Erythroblast (primary cell): ENCODE data around the gene BMP6.

ENCODE experiments used
- DNase-seq, 2 experiments: peaks; one replicate each; lab custom pipeline; 2025; lab: John Stamatoyannopoulos, UW
- GATA1 ChIP-seq: IDR thresholded peaks from 2 replicates; pipeline ENCODE4 v1.6.1; 2011; ENCODE audit warnings: low read depth, mild to moderate bottlenecking, control low read depth, low read length, moderate library complexity
- POLR2A ChIP-seq: IDR thresholded peaks from 2 replicates; pipeline ENCODE4 v1.6.1; 2011; ENCODE audit warnings: mild to moderate bottlenecking, low read length

The BMP6 gene

GRCh38 chr6:7747433-7747832, 21.5 kb downstream of the BMP6 start:
- DNase-seq: no peak
- no peak for TF ChIP-seq POLR2A
- no peak for TF ChIP-seq GATA1

GRCh38 chr6:7747901-7748504, 22.1 kb downstream of the BMP6 start:
- TF ChIP-seq POLR2A: no peak
- TF ChIP-seq GATA1: no peak
- DNase-seq: no peak

- DNase-seq: no peak
- TF ChIP-seq GATA1: no peak
- TF ChIP-seq POLR2A: no peak
Measured at GRCh38 chr6:7749478-7749877, 23.6 kb downstream of the BMP6 start.

GRCh38 chr6:7750197-7750596, 24.3 kb downstream of the BMP6 start:
- no peak for DNase-seq
- TF ChIP-seq GATA1 (no peak), POLR2A (no peak)

GRCh38 chr6:7758456-7758855, 32.6 kb downstream of the BMP6 start:
- TF ChIP-seq POLR2A (no peak), GATA1 (no peak)
- DNase-seq: no peak

GRCh38 chr6:7759320-7759719, 33.4 kb downstream of the BMP6 start:
- DNase-seq: no peak
- TF ChIP-seq GATA1 (no peak), POLR2A (no peak)

GRCh38 chr6:7761051-7761450, 35.2 kb downstream of the BMP6 start:
- no peak for DNase-seq
- TF ChIP-seq GATA1 (no peak), POLR2A (no peak)

GRCh38 chr6:7762760-7763159, 36.9 kb downstream of the BMP6 start:
- TF ChIP-seq GATA1 (no peak), POLR2A (no peak)
- no peak for DNase-seq

- no peak for TF ChIP-seq GATA1
- TF ChIP-seq POLR2A: no peak
- no peak for DNase-seq
Measured at GRCh38 chr6:7763881-7764280, 38.0 kb downstream of the BMP6 start.

- no peak for TF ChIP-seq POLR2A
- no peak for TF ChIP-seq GATA1
- DNase-seq: no peak
Measured at GRCh38 chr6:7765575-7766325, 39.9 kb downstream of the BMP6 start.

- peak in 1 of 2 experiments; percentile 6 for DNase-seq
- TF ChIP-seq POLR2A (no peak), GATA1 (no peak)
Measured at GRCh38 chr6:7769702-7770101, 43.8 kb downstream of the BMP6 start.

GRCh38 chr6:7770111-7770510, 44.2 kb downstream of the BMP6 start:
- no peak for DNase-seq
- TF ChIP-seq POLR2A (no peak), GATA1 (no peak)

- no peak for DNase-seq
- TF ChIP-seq POLR2A: no peak
- no peak for TF ChIP-seq GATA1
Measured at GRCh38 chr6:7770601-7771000, 44.7 kb downstream of the BMP6 start.

GRCh38 chr6:7773322-7773721, 47.4 kb downstream of the BMP6 start:
- no peak for DNase-seq
- no peak for TF ChIP-seq GATA1
- no peak for TF ChIP-seq POLR2A

- TF ChIP-seq GATA1 (no peak), POLR2A (no peak)
- DNase-seq: no peak
Measured at GRCh38 chr6:7773914-7774313, 48.0 kb downstream of the BMP6 start.

GRCh38 chr6:7776509-7776908, 50.6 kb downstream of the BMP6 start:
- TF ChIP-seq POLR2A (no peak), GATA1 (no peak)
- DNase-seq: no peak
